DMS153 treated with DMSO at 0.1 percent for 48 hours (cell line): ENCODE data around the gene CLIC3.

ENCODE experiments used
- DNase-seq: peaks from one replicate; lab custom pipeline; 2025; ENCODE audit not compliant: unreplicated experiment; lab: John Stamatoyannopoulos, UW

CLIC3 gene

GRCh38 chr9:137018761-137019559 lies 22.6 kb upstream of the CLIC3 start:
- no peak for DNase-seq

- no peak for DNase-seq
Measured at GRCh38 chr9:137017791-137018497, 21.6 kb upstream of the CLIC3 start.

- DNase-seq: no peak
Measured at GRCh38 chr9:137017071-137017470, 20.7 kb upstream of the CLIC3 start.

GRCh38 chr9:137016436-137016835 lies 20.1 kb upstream of the CLIC3 start:
- DNase-seq: no peak

GRCh38 chr9:137015976-137016375 lies 19.6 kb upstream of the CLIC3 start:
- no peak for DNase-seq

GRCh38 chr9:137015540-137015930 lies 19.2 kb upstream of the CLIC3 start:
- no peak for DNase-seq

GRCh38 chr9:137014776-137015539 lies 18.6 kb upstream of the CLIC3 start:
- no peak for DNase-seq

- no peak for DNase-seq
Measured at GRCh38 chr9:137014166-137014565, 17.8 kb upstream of the CLIC3 start.

GRCh38 chr9:137013571-137013940 lies 17.2 kb upstream of the CLIC3 start:
- no peak for DNase-seq

- DNase-seq: no peak
Measured at GRCh38 chr9:137012694-137013570, 16.6 kb upstream of the CLIC3 start.

- no peak for DNase-seq
Measured at GRCh38 chr9:137011907-137012675, 15.7 kb upstream of the CLIC3 start.

- DNase-seq: no peak
Measured at GRCh38 chr9:137011156-137011555, 14.8 kb upstream of the CLIC3 start.

GRCh38 chr9:137009938-137010732 lies 13.8 kb upstream of the CLIC3 start:
- no peak for DNase-seq

- no peak for DNase-seq
Measured at GRCh38 chr9:137009217-137009616, 12.8 kb upstream of the CLIC3 start.

GRCh38 chr9:137008312-137008711 lies 11.9 kb upstream of the CLIC3 start:
- DNase-seq: no peak

- DNase-seq: no peak
Measured at GRCh38 chr9:137007816-137008270, 11.5 kb upstream of the CLIC3 start.

- DNase-seq: no peak
Measured at GRCh38 chr9:137007108-137007815, 10.9 kb upstream of the CLIC3 start.

- no peak for DNase-seq
Measured at GRCh38 chr9:137006116-137007003, 10.0 kb upstream of the CLIC3 start.
